SIG-M5 treated with dmso at 0.1 percent for 504 hours (cell line): ENCODE results near the gene ARID5B.
A peak's percentile ranks its signal among the peaks of the same experiment; 100 is the strongest.

Source experiments
- DNase-seq: peaks from one replicate; lab custom pipeline; 2025; ENCODE audit not compliant: unreplicated experiment; lab: John Stamatoyannopoulos, UW

Gene ARID5B

GRCh38 chr10:62007145-62007544, 105.6 kb downstream of the ARID5B start:
- no peak for DNase-seq

- no peak for DNase-seq
These were observed 106.7 kb downstream of the ARID5B start for GRCh38 chr10:62008196-62008595.

- no peak for DNase-seq
These were observed 107.4 kb downstream of the ARID5B start for GRCh38 chr10:62008946-62009345.

GRCh38 chr10:62010366-62010765, 108.9 kb downstream of the ARID5B start:
- DNase-seq = no peak

- DNase-seq = no peak
These were observed 110.1 kb downstream of the ARID5B start for GRCh38 chr10:62011558-62011957.

GRCh38 chr10:62012318-62012717, 110.8 kb downstream of the ARID5B start:
- no peak for DNase-seq

GRCh38 chr10:62014510-62014909, 113.0 kb downstream of the ARID5B start:
- DNase-seq = no peak

GRCh38 chr10:62015994-62016393, 114.5 kb downstream of the ARID5B start:
- no peak for DNase-seq

- DNase-seq = peak; percentile 28
These were observed 115.4 kb downstream of the ARID5B start for GRCh38 chr10:62016623-62017490.

- no peak for DNase-seq
These were observed 116.0 kb downstream of the ARID5B start for GRCh38 chr10:62017491-62017870.

GRCh38 chr10:62018131-62018911, 116.8 kb downstream of the ARID5B start:
- DNase-seq = no peak

GRCh38 chr10:62019013-62019684, 117.7 kb downstream of the ARID5B start:
- DNase-seq = no peak

GRCh38 chr10:62019685-62020359, 118.3 kb downstream of the ARID5B start:
- no peak for DNase-seq

- no peak for DNase-seq
These were observed 119.7 kb downstream of the ARID5B start for GRCh38 chr10:62021128-62021665.

GRCh38 chr10:62021978-62022802, 120.7 kb downstream of the ARID5B start:
- DNase-seq = no peak

- DNase-seq = no peak
These were observed 121.3 kb downstream of the ARID5B start for GRCh38 chr10:62022830-62023229.

- DNase-seq = no peak
These were observed 121.8 kb downstream of the ARID5B start for GRCh38 chr10:62023329-62023728.

- no peak for DNase-seq
These were observed 122.7 kb downstream of the ARID5B start for GRCh38 chr10:62024026-62024701.

- DNase-seq = no peak
These were observed 123.8 kb downstream of the ARID5B start for GRCh38 chr10:62025134-62025794.
